ENCODE measurements around the gene ANKK1.

Gene ANKK1

GRCh38 chr11:113440816-113441215 lies 53.2 kb downstream of the ANKK1 start:
- Histone ChIP-seq H3K9me2 (replicated peaks; ENCODE audit: control insufficient read depth, low read length) (no peaks in the 10 kb centered on the region), H3K36me3 (ENCODE audit: control insufficient read depth, low read length) (no peaks in the 10 kb centered on the region), H4K20me1 (ENCODE audit: control insufficient read depth, insufficient read depth, low read depth, low read length) (no peaks in the 10 kb centered on the region), H3K9me3 (ENCODE audit: control insufficient read depth, insufficient read depth, low read length) (no peaks in the 10 kb centered on the region), H3K4me1 (ENCODE audit: control insufficient read depth, low read length) (no peaks in the 10 kb centered on the region), H3K4me2 (ENCODE audit: low read length) (no peak overlapping the region), H3F3A (ENCODE audit: control insufficient read depth, insufficient read depth) (no peaks in the 10 kb centered on the region), H3K27me3 (ENCODE audit: control insufficient read depth, low read length) (no peaks in the 10 kb centered on the region), H3K27ac (ENCODE audit: low read depth, low read length) (no peak overlapping the region), H3K79me2 (ENCODE audit: control insufficient read depth, low read length) (no peaks in the 10 kb centered on the region), H3K4me3 (ENCODE audit: low read length) (no peak overlapping the region)
- no peak for TF ChIP-seq CTCF (IDR thresholded peaks at IDR 0.05; ENCODE audit: low read depth, low read length, poor library complexity, severe bottlenecking)
- no peak for TF ChIP-seq EZH2phosphoT487 (IDR thresholded peaks at IDR 0.05; ENCODE audit: borderline replicate concordance, low read length)

- H3K27me3 ChIP-seq (ENCODE audit: control insufficient read depth, low read length), result no peaks in the 10 kb centered on the region; the same call in 1 of the 2 replicates
- H3K9me3 ChIP-seq (ENCODE audit: control insufficient read depth, insufficient read depth, low read length), result no peaks in the 10 kb centered on the region
- H4K20me1 ChIP-seq (ENCODE audit: control insufficient read depth, insufficient read depth, low read depth, low read length), result no peaks in the 10 kb centered on the region
- H3K27ac ChIP-seq (ENCODE audit: low read depth, low read length), result no peak overlapping the region
- H3K79me2 ChIP-seq (ENCODE audit: control insufficient read depth, low read length), result no peaks in the 10 kb centered on the region
- no peaks in the 10 kb centered on the region for H3F3A ChIP-seq (ENCODE audit: control insufficient read depth, insufficient read depth)
- H3K4me2 ChIP-seq (ENCODE audit: low read length), result no peak overlapping the region
- no peaks in the 10 kb centered on the region for H3K36me3 ChIP-seq (ENCODE audit: control insufficient read depth, low read length)
- H3K9me2 ChIP-seq (replicated peaks; ENCODE audit: control insufficient read depth, low read length), result no peaks in the 10 kb centered on the region
- TF ChIP-seq EZH2phosphoT487 (IDR thresholded peaks at IDR 0.05; ENCODE audit: borderline replicate concordance, low read length) (no peak), CTCF (IDR thresholded peaks at IDR 0.05; ENCODE audit: low read depth, low read length, poor library complexity, severe bottlenecking) (no peak)
- H3K4me1 ChIP-seq (ENCODE audit: control insufficient read depth, low read length), result no peaks in the 10 kb centered on the region
- no peak overlapping the region for H3K4me3 ChIP-seq (ENCODE audit: low read length)
Measured at GRCh38 chr11:113444502-113445123, 57.0 kb downstream of the ANKK1 start.

- Histone ChIP-seq H3K79me2 (ENCODE audit: control insufficient read depth, low read length) (no peaks in the 10 kb centered on the region), H3K36me3 (ENCODE audit: control insufficient read depth, low read length) (no peaks in the 10 kb centered on the region), H3K4me2 (ENCODE audit: low read length) (no peak overlapping the region), H3K4me3 (ENCODE audit: low read length) (no peak overlapping the region), H3K9me3 (ENCODE audit: control insufficient read depth, insufficient read depth, low read length) (no peaks in the 10 kb centered on the region), H3K27ac (ENCODE audit: low read depth, low read length) (no peak overlapping the region), H3K4me1 (ENCODE audit: control insufficient read depth, low read length) (no peaks in the 10 kb centered on the region), H3K27me3 (ENCODE audit: control insufficient read depth, low read length) (no peaks in the 10 kb centered on the region; the same call in 1 of the 2 replicates), H4K20me1 (ENCODE audit: control insufficient read depth, insufficient read depth, low read depth, low read length) (no peaks in the 10 kb centered on the region), H3K9me2 (replicated peaks; ENCODE audit: control insufficient read depth, low read length) (no peaks in the 10 kb centered on the region), H3F3A (ENCODE audit: control insufficient read depth, insufficient read depth) (no peaks in the 10 kb centered on the region)
- TF ChIP-seq CTCF (IDR thresholded peaks at IDR 0.05; ENCODE audit: low read depth, low read length, poor library complexity, severe bottlenecking) (no peak), EZH2phosphoT487 (IDR thresholded peaks at IDR 0.05; ENCODE audit: borderline replicate concordance, low read length) (no peak)
Measured at GRCh38 chr11:113446112-113446511, 58.5 kb downstream of the ANKK1 start.
